ENCODE results near the gene HCST.

DNA sequence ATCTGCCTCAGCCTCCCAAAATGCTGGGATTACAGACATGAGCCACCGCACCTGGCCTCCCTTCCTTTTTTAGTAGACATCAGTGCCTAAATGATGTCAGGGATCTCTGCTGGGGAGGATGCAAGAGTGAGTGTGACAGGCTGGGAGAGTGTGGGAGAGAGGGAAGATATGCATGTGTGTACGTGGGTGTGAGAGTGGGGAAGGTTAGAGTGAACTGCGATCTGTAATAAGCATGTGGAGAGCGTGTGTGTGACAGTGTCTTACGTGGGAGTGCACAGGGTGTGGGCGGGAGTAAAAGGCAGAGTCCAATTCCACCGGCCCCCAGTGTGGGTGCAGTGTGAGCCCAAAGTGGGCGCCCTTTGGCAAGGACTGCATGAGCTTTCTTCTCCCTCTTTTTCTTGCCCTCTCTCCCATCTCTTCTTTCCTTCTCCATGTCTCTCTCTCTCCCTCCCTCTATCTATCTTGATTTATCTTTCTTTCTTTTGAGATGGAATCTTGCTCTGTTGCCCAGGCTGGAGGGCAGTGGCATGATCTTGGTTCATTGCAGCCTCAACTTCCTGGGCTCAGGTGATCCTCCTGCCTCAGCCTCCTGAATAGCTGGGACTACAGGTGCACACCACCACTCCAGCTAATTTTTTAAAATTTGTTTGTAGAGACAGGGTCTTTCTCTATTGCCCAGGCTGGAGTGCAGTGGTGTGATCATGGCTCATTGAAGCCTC is 49.1 kb upstream of the HCST start:
- TF ChIP-seq TOX (CRISPR knock-in tag; IDR thresholded peaks at IDR 0.05; ENCODE audit: borderline replicate concordance), result no peak
- no peak for TF ChIP-seq CSDC2 (CRISPR knock-in tag; IDR thresholded peaks at IDR 0.05)
- no peak for TF ChIP-seq ARNTL (CRISPR knock-in tag; IDR thresholded peaks at IDR 0.05; ENCODE audit: borderline replicate concordance, low read depth)
- TF ChIP-seq BACH2 (CRISPR knock-in tag; IDR thresholded peaks at IDR 0.05; ENCODE audit: borderline replicate concordance), result no peak
- no peak for TF ChIP-seq SNAI2 (CRISPR knock-in tag; IDR thresholded peaks at IDR 0.05)
- TF ChIP-seq RARB (CRISPR knock-in tag; IDR thresholded peaks at IDR 0.05), result no peak
